Measurements from ENCODE around the gene ANKS1B.
"Not testable (repeated sequence)": the region's sequence is repeated elsewhere in the genome, so short reads cannot be mapped to it uniquely, and the experiment has no call there.

ANKS1B gene

DNA sequence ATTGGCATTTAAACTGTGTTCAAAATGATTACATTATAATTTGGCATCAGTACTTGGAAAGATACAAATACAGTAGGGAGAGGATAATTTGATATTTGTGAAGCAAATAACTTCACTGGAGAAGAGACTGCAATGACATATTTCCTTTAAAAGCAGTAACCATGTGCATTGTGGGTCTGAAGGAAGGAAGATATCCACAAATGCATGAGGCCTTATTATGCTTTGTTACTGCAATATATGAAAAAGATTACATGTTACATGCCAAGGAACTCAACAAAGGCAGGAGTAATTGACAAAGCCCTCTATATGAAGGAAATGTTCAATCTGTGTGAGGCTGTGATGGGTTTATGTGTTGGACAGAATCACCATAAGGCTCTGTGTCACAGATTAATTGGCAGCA is 948.2 kb downstream of the ANKS1B start:
- DNase-seq: no peak

- DNase-seq: no peak
Observed at GRCh38 chr12:99035803-99036202, 948.9 kb downstream of the ANKS1B start.

DNA sequence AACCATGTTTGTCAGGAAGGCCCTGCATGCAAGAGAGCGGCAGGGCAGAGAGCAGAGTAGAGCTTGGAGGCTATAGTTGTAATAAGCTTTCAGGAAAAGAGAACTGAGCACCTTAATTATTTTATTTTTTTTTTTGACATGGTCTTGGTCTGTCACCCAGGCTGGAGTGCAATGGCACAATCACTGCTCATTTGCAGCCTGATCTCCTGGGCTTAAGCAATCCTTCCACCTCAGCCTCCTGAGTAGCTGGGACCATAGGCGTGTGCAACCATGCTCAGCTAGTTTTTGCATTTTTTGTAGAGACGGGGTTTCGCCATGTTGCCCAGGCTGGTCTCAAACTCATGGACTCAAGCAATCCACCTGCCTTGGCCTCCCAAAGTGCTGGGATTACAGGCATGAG is 950.5 kb downstream of the ANKS1B start:
- DNase-seq: not testable (repeated sequence)

DNA sequence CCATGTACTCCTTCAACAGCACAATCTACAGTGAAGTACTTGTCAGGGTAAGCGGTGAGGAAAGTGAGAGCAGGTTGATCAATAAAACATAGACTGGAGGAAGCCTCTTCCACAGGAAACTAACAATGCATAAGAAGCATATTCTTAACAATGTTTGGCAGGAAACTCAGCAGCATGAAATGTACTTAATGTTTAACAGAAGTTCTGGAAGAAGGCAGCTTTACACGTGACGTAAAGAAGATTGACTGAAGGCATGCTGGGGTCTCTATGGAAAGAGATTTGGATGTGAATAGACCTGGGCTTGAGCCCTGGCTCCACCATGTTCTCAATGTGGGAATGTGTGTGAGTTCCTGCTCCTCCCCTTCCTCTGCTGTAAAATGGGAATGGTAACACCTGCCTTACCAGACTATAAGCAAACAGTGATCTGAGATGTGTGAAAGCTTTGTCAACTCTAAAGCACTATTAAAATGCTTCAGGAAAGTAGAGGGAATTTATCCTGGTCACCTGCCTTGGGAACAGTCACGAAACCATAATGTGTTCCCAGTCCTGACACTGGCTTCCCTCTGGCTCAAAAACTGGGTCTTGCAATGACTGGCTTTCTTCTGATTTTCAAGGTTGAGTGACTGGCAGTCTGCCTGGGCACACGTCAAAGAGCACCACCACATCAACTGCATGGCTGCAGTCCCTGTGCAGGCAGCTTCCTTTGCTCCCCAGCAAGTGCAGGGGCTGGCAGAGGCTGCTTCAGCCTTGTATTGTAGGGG is 955.0 kb downstream of the ANKS1B start:
- DNase-seq: no peak

DNA sequence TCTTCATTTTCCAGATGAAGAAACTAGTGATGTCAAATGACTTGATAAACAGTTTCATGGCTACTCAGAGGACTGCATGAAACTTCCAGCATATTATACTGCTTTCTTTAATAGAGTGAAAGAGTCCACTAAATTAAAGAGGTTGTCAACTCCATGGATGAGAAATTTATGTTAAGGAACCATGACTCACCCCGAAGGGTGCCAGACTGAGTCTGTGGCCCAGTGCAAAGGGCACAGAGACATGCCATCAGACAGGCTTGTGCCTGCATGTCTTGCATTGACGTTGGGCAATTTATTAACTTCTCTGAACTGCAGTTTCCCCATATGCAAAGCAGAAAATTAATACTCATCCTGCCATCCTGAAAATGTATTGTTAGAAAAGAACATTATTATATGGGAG is 957.3 kb downstream of the ANKS1B start:
- DNase-seq: no peak

GRCh38 chr12:99027055-99027393 is 957.7 kb downstream of the ANKS1B start:
- DNase-seq: no peak

GRCh38 chr12:99026332-99027054 is 958.2 kb downstream of the ANKS1B start:
- DNase-seq: no peak

DNA sequence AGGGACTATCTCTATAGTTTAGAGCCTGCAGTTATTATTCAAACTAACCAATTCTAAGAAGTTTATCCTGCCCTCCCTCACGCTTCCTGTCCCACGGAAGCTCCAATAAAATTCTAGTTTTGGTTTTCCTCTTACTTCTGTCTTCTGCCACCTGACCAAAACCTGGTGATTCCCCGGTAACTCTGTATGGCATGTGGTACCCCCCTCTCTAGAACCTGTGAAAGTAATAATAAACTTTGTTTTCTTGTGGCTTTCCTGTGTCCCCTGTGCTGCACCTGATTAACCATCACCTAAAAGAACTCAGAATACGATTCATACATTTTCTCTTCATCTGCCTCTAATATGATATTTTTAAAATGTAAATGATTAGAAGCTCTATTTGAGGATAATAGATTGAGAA is 959.9 kb downstream of the ANKS1B start:
- DNase-seq: no peak

DNA sequence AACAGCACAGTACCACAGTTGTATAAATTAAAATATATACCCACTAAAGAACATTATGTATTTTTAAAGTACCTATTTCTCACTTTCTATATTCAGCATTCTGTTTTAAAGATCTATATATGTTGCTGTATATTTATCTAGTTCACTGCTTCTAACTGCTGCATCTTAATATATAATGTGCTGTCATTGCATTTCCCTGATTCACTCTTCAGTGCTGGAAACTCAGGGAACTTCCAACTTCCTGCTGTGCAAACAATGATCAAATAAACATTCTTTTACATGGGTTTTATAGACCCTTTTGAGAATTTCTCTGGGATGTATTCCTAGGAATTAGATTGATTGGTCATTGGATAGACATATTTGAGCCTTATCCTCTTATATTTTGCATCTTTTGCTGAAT is 960.5 kb downstream of the ANKS1B start:
- DNase-seq: no peak

DNA sequence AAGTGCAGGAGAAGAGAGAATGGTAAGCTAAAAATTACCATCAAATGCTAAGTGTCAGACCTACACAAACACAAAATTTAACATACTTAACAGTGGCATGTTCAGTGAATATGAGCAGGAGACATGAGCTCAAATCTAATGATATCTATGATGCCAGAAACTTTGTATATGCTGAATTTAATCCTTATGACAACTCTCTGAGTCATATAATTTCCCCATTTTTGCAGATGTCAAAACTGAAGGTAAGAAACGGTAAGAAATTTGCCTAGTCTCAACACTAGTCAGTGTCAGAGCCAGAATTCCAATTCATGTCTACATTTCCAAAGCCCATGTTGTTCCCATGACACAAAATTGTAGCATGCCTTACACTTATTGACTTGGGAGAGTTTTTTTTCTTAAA is 963.9 kb downstream of the ANKS1B start:
- no peak for DNase-seq

DNA sequence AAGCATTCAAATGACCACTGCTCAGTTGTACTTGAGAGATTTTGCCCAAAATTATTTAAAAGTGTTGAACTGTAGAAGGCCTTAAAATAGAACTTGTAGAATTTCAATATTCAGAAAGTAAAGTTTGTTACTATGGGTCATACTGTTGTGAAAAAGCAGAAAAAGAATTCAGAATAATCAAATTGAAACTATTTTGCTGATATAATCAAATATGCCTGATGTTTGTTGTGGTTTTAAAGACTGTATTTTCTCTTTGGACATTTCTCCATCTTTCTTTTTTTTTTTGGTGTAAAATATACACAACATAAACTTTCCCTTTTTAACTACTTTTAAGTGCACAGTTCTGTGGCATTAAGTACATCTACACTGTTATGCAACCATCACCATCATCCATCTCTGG is 964.9 kb downstream of the ANKS1B start:
- DNase-seq: no peak

DNA sequence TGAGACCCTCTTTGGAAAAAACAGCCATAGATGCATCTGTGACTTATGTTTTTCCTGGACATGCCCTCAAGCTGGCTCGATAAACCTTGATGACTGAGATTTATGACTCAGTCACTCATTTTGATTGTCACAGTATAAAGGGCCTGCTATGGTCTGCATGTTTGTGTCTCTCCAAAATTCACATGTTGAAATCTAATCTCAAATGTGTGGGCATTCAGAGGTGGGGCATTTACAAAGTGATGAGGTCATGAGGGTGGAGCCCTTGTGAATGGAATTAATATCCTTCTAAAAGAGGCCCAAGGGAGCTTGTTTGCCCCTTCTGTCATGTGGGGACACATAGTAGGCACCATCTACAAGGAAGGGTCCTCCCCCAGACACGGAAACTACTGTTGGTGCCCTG is 966.8 kb downstream of the ANKS1B start:
- DNase-seq: no peak

DNA sequence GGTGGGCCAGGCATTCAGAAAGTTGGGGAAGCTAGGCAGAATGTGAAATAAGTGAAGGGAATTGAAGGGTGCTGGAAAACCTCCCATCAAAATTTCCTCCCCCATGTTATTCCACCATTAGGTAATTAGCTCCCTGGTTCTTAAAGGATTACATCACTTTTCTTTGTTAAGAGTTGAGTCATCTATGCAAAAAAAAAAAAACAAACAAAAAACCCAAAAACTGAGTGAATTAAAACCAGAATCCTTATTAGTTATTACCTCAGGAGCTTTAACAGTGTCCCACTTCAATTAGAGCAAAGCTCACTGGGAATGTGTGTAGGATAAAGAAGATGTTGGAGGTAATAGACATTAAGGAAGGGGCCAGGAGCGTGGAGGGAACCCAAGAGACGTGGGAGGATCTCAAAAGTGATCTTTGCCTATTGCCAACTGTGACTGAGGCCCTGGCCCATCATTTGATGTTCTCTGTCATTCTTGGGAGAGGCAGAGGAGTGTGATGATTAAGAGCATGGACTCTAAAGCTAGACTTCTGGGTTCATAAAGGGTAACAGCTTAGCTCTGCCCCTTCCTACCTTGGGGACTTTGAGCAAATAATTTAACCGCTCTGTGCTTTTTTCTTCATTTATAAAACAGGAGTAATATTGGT is 975.0 kb downstream of the ANKS1B start:
- no peak for DNase-seq

DNA sequence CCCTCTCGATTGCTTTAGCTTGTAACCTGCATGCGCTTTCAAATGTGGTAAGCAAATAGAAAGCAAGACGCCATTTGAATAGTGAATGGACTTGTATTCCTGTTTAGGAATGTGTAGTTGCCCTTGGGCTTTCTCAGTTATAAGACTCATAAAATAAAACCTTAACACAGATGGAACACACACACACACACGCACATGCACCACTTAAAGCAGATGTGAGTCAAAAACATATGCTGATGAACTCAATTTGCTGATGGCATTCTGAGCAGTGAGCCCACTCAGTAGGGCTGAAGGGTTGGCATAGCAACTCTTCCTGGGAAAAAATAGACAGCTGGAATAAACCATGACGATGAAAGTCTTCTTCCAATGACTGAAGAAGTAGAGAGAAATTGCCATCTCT is 979.1 kb downstream of the ANKS1B start:
- DNase-seq: no peak

- DNase-seq: no peak
Observed at GRCh38 chr12:99004799-99005466, 979.8 kb downstream of the ANKS1B start.

GRCh38 chr12:99002731-99003130 is 982.0 kb downstream of the ANKS1B start:
- no peak for DNase-seq

GRCh38 chr12:99002156-99002555 is 982.6 kb downstream of the ANKS1B start:
- DNase-seq: no peak

GRCh38 chr12:98999559-98999958 is 985.2 kb downstream of the ANKS1B start:
- DNase-seq: no peak

- DNase-seq: no peak
Observed at GRCh38 chr12:98998697-98999299, 985.9 kb downstream of the ANKS1B start.

DNA sequence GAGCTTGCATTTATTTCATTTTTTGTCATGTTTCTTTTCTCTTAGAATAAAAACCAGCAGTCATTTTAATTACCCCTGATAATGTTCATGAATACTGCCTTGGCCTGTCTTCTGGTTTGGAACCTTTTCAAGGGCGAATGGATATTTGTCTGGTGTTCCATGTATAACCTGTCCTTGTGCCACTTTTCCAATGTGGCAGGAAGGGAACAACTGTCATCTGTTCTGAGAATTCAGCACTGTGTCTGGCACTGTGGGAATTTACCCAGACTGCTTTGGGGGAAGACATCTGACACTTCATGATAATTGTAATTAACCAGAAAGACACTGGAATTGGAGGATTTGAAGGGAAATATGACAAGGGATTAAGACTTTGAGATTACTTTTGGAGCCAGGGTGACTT is 986.8 kb downstream of the ANKS1B start:
- no peak for DNase-seq

- no peak for DNase-seq
Observed at GRCh38 chr12:98990648-98991047, 994.1 kb downstream of the ANKS1B start.

DNA sequence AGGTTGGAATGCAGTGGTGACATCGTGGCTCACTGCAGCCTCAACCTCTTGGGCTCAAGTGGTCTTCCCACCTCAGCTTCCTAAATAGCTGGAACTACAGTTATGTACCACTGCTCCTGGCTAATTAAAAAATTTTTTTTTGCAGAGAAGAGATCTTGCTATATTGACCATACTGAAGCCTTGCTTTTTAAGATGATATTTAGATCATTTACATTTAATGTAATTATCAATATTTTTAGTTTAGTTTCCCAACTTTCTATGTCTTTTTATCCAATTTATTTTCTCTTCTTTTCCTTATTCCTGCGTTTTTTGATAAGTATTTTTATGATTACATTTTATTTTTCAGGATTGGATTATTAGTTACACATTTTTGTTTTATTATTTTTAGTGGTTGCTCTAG is 999.6 kb downstream of the ANKS1B start:
- DNase-seq: no peak

DNA sequence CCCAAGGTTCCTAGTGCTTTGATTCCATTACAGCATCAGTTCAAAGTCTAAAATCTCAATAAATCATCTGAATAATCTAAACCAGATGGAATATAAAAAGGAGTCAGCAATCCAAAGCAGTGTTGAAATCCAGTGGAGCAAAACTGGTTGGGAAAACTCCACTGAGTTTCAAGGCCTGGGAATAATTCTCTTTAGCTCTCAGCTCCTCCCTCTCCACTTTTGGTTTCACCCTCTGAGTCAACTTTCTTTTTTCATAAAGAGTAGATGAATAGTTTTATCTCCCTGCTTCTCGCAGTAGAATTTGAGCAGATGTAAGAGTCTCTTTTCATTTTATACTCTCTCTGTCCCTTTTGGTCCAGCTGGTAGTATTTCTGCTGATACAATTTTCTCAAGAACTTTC is 1001.1 kb downstream of the ANKS1B start:
- DNase-seq: no peak
